Smooth muscle cell (in vitro differentiated cells): ENCODE results near the gene CCSER1. TPM values are rescaled to one million over a fixed set of nuclear protein-coding genes. Genes with fewer than 3 reads are reported as not detected.

Experiments
- DNase-seq: peaks from one replicate; lab custom pipeline; 2025; ENCODE audit not compliant: unreplicated experiment; lab: John Stamatoyannopoulos, UW
- H2AFZ ChIP-seq: fragments of 200-600 bp; sonication (generic); 2 replicates; pipeline ENCODE4 v1.6.0; 2016; ENCODE audit warnings: antibody characterized with exemption, low read depth, mild to moderate bottlenecking
- H3F3A ChIP-seq: fragments of 200-600 bp; sonication (generic); 2 replicates; pipeline ENCODE4 v1.6.0; 2017; ENCODE audit warnings: antibody characterized with exemption, low read depth
- H3K27ac ChIP-seq: fragments of 200-600 bp; sonication (generic); 2 replicates; pipeline ENCODE4 v1.5.1; 2016; ENCODE audit warnings: low read depth, mild to moderate bottlenecking
- H3K27me3 ChIP-seq: fragments of 200-600 bp; sonication (generic); 2 replicates; pipeline ENCODE4 v1.6.1; 2016; ENCODE audit warnings: low read depth, mild to moderate bottlenecking
- H3K36me3 ChIP-seq: fragments of 200-600 bp; sonication (generic); 2 replicates; pipeline ENCODE4 v1.5.1; 2016; ENCODE audit warnings: low read depth
- H3K4me1 ChIP-seq: fragments of 200-600 bp; sonication (generic); 2 replicates; pipeline ENCODE4 v1.5.1; 2016; ENCODE audit warnings: low read depth
- H3K4me2 ChIP-seq: fragments of 200-600 bp; sonication (generic); 2 replicates; pipeline ENCODE4 v1.6.0; 2016; ENCODE audit warnings: mild to moderate bottlenecking
- H3K4me3 ChIP-seq: fragments of 200-600 bp; sonication (generic); 2 replicates; pipeline ENCODE4 v1.5.1; 2016; ENCODE audit warnings: mild to moderate bottlenecking
- H3K79me2 ChIP-seq: fragments of 200-600 bp; sonication (generic); 2 replicates; pipeline ENCODE4 v1.6.0; 2016; ENCODE audit warnings: low read depth, mild to moderate bottlenecking
- H3K9ac ChIP-seq: fragments of 200-600 bp; sonication (generic); 2 replicates; pipeline ENCODE4 v1.6.0; 2016; ENCODE audit warnings: low read depth
- H3K9me3 ChIP-seq: fragments of 200-600 bp; sonication (generic); replicated peaks from 2 replicates; pipeline ENCODE4 v1.5.1; 2016; ENCODE audit warnings: low read depth
- H4K20me1 ChIP-seq: fragments of 200-600 bp; sonication (generic); 2 replicates; pipeline ENCODE4 v1.6.0; 2016; ENCODE audit warnings: low read depth
- WGBS: methylation state at CpG from one replicate; pipeline ENCODE4 v1.1.7; 2016; ENCODE audit warnings: low lambda C conversion rate; 5-methylcytosine and 5-hydroxymethylcytosine counted together
- polyA plus RNA-seq: library from polyadenylated mRNA; unstranded; fragments of >200 nt; fragmentation: Nextera tagmentation; extraction: Ambion mirVana; gene quantifications from 2 replicates; pipeline ENCODE4 v1.2.1, GENCODE V29; 2016
- total RNA-seq: library from RNA; depleted of rRNA; stranded (reverse); fragments of >200 nt; gene quantifications from 2 replicates; pipeline ENCODE4 v1.2.3, GENCODE V29; 2014
- TF ChIP-seq, protein P1 (sequence below): fragments of 200-600 bp; sonication (generic); IDR thresholded peaks from 2 replicates; pipeline ENCODE4 v1.5.1; 2017; ENCODE audit warnings: borderline replicate concordance, mild to moderate bottlenecking, antibody characterized with exemption; ENCODE audit not compliant: insufficient read depth, poor library complexity, severe bottlenecking

Gene CCSER1
- total and polyA plus RNA-seq, 2 experiments from 2014 or later: 0.76 TPM; not detected in 1

DNA sequence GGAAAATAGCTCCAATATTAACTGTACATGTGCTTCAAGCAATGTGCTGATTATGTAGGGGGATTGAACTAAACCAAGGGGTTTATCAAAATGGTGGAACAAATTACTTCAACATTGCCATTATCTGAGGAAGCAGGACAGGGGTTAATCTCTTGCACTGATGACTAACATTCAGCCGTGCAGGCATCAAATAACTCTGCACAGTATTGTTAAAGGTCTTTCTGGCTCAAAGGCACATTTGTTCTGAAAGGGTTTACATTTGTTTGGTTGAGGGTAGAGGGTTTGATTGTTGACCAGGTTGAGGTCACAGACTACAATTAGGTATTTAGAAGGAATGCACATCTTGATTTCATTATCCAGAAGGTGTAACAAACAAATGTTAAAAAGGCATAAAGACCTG is 32.2 kb upstream of the CCSER1 start:
- Histone ChIP-seq H3K4me1 (no peaks in the 10 kb centered on the region), H3K36me3 (no peaks in the 10 kb centered on the region), H3K27me3 (no peaks in the 10 kb centered on the region), H3K4me2 (no peak overlapping the region), H3F3A (no peaks in the 10 kb centered on the region), H3K4me3 (no peak overlapping the region), H3K79me2 (no peaks in the 10 kb centered on the region), H4K20me1 (no peaks in the 10 kb centered on the region), H3K9me3 (no peaks in the 10 kb centered on the region), H3K27ac (no peak overlapping the region), H3K9ac (no peak overlapping the region), H2AFZ (no peak overlapping the region)
- TF ChIP-seq, protein P1, sequence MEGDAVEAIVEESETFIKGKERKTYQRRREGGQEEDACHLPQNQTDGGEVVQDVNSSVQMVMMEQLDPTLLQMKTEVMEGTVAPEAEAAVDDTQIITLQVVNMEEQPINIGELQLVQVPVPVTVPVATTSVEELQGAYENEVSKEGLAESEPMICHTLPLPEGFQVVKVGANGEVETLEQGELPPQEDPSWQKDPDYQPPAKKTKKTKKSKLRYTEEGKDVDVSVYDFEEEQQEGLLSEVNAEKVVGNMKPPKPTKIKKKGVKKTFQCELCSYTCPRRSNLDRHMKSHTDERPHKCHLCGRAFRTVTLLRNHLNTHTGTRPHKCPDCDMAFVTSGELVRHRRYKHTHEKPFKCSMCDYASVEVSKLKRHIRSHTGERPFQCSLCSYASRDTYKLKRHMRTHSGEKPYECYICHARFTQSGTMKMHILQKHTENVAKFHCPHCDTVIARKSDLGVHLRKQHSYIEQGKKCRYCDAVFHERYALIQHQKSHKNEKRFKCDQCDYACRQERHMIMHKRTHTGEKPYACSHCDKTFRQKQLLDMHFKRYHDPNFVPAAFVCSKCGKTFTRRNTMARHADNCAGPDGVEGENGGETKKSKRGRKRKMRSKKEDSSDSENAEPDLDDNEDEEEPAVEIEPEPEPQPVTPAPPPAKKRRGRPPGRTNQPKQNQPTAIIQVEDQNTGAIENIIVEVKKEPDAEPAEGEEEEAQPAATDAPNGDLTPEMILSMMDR: no peak
- WGBS: 0% methylated on average over 1 of the region's 1 CpG
- no peak for DNase-seq

DNA sequence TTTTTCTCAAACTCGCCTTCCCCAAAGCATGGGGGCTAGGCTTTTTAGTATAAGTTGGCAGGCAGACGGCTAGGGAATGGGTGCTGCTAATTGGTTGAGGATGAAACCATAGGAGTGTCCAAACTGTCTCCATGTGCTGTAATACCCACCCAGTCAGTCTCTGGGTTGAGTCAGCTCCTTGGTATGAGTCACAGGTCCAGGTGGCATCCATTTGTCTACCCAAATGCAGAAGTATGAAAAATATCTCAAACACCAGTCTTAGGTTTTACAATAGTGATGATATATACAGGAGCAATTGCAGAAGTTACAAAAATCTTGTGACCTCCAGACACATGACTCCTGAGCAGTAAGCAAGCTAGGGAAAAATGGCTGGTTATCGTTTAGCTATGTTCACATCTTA is 27.4 kb upstream of the CCSER1 start:
- H4K20me1 ChIP-seq: no peaks in the 10 kb centered on the region
- H3K9ac ChIP-seq: no peak overlapping the region
- no peaks in the 10 kb centered on the region for H3K27me3 ChIP-seq
- H3K27ac ChIP-seq: no peak overlapping the region
- H3K79me2 ChIP-seq: no peaks in the 10 kb centered on the region
- TF ChIP-seq, protein P1: no peak
- no peaks in the 10 kb centered on the region for H3K9me3 ChIP-seq
- no peak overlapping the region for H3K4me3 ChIP-seq
- no peaks in the 10 kb centered on the region for H3F3A ChIP-seq
- no peak overlapping the region for H2AFZ ChIP-seq
- 92% methylated on average over 3 of the region's 3 CpGs for WGBS
- H3K4me1 ChIP-seq: no peaks in the 10 kb centered on the region
- no peak for DNase-seq
- H3K36me3 ChIP-seq: no peaks in the 10 kb centered on the region
- H3K4me2 ChIP-seq: no peak overlapping the region

DNA sequence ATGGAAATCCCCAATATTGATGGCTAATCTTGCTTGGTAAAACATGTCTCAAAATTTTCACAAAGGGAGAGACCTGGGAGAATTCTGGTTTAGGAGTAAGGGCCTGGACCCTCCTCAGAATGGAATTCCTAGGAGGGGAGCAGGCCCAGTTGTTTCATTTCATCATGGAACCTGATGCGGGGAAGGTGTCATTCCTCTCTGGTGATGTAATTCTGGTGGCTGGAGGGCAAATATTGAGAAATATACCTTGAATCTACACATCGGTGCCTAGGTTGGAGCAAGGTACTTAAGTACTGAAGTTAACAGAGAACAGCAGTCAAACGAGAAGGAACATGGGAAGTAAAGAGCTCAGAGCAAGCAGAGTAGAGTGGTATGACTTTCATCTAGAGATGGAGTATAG is 23.2 kb upstream of the CCSER1 start:
- H3K27me3 ChIP-seq: no peaks in the 10 kb centered on the region
- no peak overlapping the region for H3K9ac ChIP-seq
- no peak overlapping the region for H3K4me3 ChIP-seq
- no peaks in the 10 kb centered on the region for H3F3A ChIP-seq
- no peak overlapping the region for H2AFZ ChIP-seq
- H3K4me2 ChIP-seq: no peak overlapping the region
- no peaks in the 10 kb centered on the region for H3K36me3 ChIP-seq
- no peak for DNase-seq
- H4K20me1 ChIP-seq: no peaks in the 10 kb centered on the region
- 77% methylated on average over 3 of the region's 3 CpGs for WGBS
- TF ChIP-seq, protein P1: no peak
- H3K79me2 ChIP-seq: no peaks in the 10 kb centered on the region
- no peaks in the 10 kb centered on the region for H3K9me3 ChIP-seq
- no peak overlapping the region for H3K27ac ChIP-seq
- H3K4me1 ChIP-seq: no peaks in the 10 kb centered on the region

DNA sequence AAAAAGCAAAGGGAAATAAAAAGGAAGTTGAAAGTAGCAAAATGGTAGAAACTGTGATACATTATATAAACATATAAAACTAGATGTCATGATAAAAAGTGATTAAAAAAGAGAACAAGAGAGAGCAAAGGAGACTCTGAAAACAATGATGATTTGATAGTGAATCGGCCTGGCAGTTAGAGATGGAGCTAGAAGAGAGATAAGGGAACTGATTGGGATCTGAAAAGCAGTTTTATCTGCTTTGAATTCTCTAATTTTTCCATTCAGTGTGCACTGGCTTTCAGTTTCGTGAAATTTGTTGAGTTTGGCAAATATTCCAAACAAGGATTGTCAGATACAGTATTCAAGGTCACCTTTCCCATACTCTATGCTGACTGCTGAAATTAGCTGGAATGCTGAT is 21.9 kb upstream of the CCSER1 start:
- no peak overlapping the region for H3K4me3 ChIP-seq
- no peak overlapping the region for H3K9ac ChIP-seq
- H4K20me1 ChIP-seq: no peaks in the 10 kb centered on the region
- DNase-seq: no peak
- no peaks in the 10 kb centered on the region for H3K4me1 ChIP-seq
- no peak overlapping the region for H2AFZ ChIP-seq
- no peaks in the 10 kb centered on the region for H3K79me2 ChIP-seq
- no peaks in the 10 kb centered on the region for H3K36me3 ChIP-seq
- TF ChIP-seq, protein P1: no peak
- no peaks in the 10 kb centered on the region for H3F3A ChIP-seq
- H3K27me3 ChIP-seq: no peaks in the 10 kb centered on the region
- H3K4me2 ChIP-seq: no peak overlapping the region
- 94% methylated on average over 2 of the region's 2 CpGs for WGBS
- H3K27ac ChIP-seq: no peak overlapping the region
- no peaks in the 10 kb centered on the region for H3K9me3 ChIP-seq
